Measurements from ENCODE around the gene ABCC4.

- TF ChIP-seq, protein P1, sequence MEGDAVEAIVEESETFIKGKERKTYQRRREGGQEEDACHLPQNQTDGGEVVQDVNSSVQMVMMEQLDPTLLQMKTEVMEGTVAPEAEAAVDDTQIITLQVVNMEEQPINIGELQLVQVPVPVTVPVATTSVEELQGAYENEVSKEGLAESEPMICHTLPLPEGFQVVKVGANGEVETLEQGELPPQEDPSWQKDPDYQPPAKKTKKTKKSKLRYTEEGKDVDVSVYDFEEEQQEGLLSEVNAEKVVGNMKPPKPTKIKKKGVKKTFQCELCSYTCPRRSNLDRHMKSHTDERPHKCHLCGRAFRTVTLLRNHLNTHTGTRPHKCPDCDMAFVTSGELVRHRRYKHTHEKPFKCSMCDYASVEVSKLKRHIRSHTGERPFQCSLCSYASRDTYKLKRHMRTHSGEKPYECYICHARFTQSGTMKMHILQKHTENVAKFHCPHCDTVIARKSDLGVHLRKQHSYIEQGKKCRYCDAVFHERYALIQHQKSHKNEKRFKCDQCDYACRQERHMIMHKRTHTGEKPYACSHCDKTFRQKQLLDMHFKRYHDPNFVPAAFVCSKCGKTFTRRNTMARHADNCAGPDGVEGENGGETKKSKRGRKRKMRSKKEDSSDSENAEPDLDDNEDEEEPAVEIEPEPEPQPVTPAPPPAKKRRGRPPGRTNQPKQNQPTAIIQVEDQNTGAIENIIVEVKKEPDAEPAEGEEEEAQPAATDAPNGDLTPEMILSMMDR (IDR thresholded peaks at IDR 0.05) = no peak
- TF ChIP-seq POLR2A (IDR thresholded peaks at IDR 0.05) = no peak
Measured at GRCh38 chr13:95192998-95193397, 108.3 kb downstream of the ABCC4 start.

Measured in vagina (tissue), 2 donors.